Measurements from ENCODE around the gene KCNMA1. TPM values are rescaled to one million over a fixed set of nuclear protein-coding genes. Genes with fewer than 3 reads are reported as not detected.

The KCNMA1 gene
- total RNA-seq, 1 donor from 2014 or later = 41.3 TPM

DNA sequence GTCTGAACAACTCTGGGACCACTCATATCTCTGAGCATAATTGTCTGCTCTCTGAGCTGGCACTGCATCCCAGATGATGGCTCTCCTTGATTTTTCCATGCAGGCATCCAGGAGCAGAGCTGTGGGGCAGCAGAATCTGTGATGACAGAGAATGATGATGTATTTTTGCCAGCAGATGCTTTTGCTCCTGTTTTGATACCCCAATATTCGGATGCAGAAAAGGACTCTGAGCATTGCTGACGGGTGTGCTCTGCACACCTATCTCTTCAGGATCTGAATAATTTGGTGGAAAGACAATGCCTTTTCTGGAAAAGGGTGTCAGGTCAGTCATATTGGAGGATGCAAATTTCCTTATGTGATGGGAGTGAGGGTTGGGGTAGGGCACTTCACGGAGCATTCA, 735.9 kb downstream of the KCNMA1 start:
- Histone ChIP-seq H3K36me3 (no peaks in the 10 kb centered on the region), H3K4me3 (no peak overlapping the region), H3K4me1 (no peaks in the 10 kb centered on the region), H3K27ac (no peak overlapping the region), H3K27me3 (ENCODE audit: low read depth) (no peaks in the 10 kb centered on the region), H3K9me3 (no peaks in the 10 kb centered on the region)
- TF ChIP-seq, protein P1, sequence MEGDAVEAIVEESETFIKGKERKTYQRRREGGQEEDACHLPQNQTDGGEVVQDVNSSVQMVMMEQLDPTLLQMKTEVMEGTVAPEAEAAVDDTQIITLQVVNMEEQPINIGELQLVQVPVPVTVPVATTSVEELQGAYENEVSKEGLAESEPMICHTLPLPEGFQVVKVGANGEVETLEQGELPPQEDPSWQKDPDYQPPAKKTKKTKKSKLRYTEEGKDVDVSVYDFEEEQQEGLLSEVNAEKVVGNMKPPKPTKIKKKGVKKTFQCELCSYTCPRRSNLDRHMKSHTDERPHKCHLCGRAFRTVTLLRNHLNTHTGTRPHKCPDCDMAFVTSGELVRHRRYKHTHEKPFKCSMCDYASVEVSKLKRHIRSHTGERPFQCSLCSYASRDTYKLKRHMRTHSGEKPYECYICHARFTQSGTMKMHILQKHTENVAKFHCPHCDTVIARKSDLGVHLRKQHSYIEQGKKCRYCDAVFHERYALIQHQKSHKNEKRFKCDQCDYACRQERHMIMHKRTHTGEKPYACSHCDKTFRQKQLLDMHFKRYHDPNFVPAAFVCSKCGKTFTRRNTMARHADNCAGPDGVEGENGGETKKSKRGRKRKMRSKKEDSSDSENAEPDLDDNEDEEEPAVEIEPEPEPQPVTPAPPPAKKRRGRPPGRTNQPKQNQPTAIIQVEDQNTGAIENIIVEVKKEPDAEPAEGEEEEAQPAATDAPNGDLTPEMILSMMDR (IDR thresholded peaks at IDR 0.05) = no peak
- DNase-seq (no peak), ATAC-seq (no peak)
- intact Hi-C loops (cut with DNase I) = no loop called here

DNA sequence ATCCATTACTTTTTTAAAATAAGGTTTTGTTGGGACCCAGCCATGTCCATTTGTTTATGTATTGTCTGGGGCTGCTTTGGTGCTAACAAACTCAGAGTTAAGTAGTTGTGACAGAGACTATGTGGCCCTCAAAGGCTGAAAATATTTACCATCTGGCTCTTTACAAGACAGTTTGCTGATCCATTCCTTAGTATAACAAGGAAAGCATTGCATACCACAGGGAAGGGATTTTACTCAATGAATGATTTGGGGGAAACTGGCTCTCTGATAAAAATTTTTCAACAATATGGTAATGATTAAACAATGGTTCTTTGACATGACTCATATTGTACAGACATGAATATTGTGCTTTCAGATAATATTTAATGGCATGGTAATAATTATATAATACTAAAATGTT, 738.1 kb downstream of the KCNMA1 start:
- H3K27ac ChIP-seq = no peak overlapping the region
- no peaks in the 10 kb centered on the region for H3K9me3 ChIP-seq
- TF ChIP-seq, protein P1 (IDR thresholded peaks at IDR 0.05) = no peak
- no peaks in the 10 kb centered on the region for H3K27me3 ChIP-seq (ENCODE audit: low read depth)
- intact Hi-C loops (cut with DNase I) = no loop called here
- DNase-seq = no peak
- no peaks in the 10 kb centered on the region for H3K4me1 ChIP-seq
- no peak overlapping the region for H3K4me3 ChIP-seq
- no peaks in the 10 kb centered on the region for H3K36me3 ChIP-seq
- no peak for ATAC-seq

DNA sequence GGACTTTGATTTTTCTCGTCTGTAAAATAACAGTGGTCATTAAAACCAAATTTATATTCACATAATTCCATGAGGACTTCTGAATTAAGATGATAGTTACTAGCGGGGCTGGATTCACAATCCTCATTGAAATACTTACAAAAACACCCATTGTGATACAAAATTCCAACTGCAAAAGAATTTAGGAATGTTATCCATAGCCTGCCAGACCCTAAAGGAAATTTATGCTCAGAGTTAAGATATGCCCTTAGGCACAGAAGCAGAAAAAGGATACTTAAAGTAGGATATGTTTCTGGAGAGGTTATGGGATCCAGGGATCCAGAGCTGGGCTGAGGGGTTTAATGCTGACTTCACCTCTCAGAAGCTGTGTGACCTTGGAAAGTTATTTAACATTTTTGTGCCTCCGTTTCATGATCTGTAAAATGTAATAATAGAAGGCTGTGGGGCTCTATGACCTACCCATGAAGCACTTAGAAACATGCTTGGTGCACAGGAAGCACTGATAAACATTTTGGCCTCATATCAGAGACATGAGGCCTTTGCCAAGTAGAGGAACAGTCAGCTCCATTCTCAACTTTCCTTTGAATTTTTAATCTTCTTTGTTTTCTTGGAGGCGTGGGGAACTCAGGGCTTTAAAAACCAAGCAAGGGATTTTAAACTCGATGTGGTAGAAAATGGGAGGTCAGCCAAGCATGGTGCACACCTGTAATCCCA, 744.7 kb downstream of the KCNMA1 start:
- no peaks in the 10 kb centered on the region for H3K27me3 ChIP-seq (ENCODE audit: low read depth)
- H3K27ac ChIP-seq = no peak overlapping the region
- DNase-seq (no peak), ATAC-seq (no peak)
- intact Hi-C loops (cut with DNase I) = no loop called here
- no peaks in the 10 kb centered on the region for H3K36me3 ChIP-seq
- TF ChIP-seq, protein P1 (IDR thresholded peaks at IDR 0.05) = no peak
- no peak overlapping the region for H3K4me3 ChIP-seq
- H3K9me3 ChIP-seq = no peaks in the 10 kb centered on the region
- no peaks in the 10 kb centered on the region for H3K4me1 ChIP-seq

- Histone ChIP-seq H3K4me1 (no peaks in the 10 kb centered on the region), H3K9me3 (no peaks in the 10 kb centered on the region), H3K4me3 (no peak overlapping the region), H3K27ac (no peak overlapping the region), H3K27me3 (ENCODE audit: low read depth) (no peaks in the 10 kb centered on the region), H3K36me3 (no peaks in the 10 kb centered on the region)
- TF ChIP-seq, protein P1 (IDR thresholded peaks at IDR 0.05) = no peak
- DNase-seq (no peak), ATAC-seq (no peak)
- intact Hi-C loops (cut with DNase I) = no loop called here
These were observed 750.2 kb downstream of the KCNMA1 start for GRCh38 chr10:76887223-76888010.

- intact Hi-C loops (cut with DNase I) = no loop called here
- DNase-seq = no peak
These were observed 751.8 kb downstream of the KCNMA1 start for GRCh38 chr10:76885816-76886215.

More at GRCh38 chr10:76885816-76886215, 751.8 kb downstream of the KCNMA1 start:
- no peaks in the 10 kb centered on the region for H3K9me3 ChIP-seq
- TF ChIP-seq, protein P1 (IDR thresholded peaks at IDR 0.05) = no peak
- H3K27me3 ChIP-seq (ENCODE audit: low read depth) = no peaks in the 10 kb centered on the region
- H3K4me1 ChIP-seq = no peaks in the 10 kb centered on the region
- no peak overlapping the region for H3K4me3 ChIP-seq
- H3K27ac ChIP-seq = no peak overlapping the region
- no peaks in the 10 kb centered on the region for H3K36me3 ChIP-seq
- no peak for ATAC-seq
